RWPE1 (cell line): ENCODE data around the gene RFX6.

ENCODE experiments used
- CTCF ChIA-PET: fragments of 350-600 bp; sonication (Branson Sonifier 250); formaldehyde crosslinking; extraction: SDS; loops from one replicate; lab custom pipeline; 2021; lab: Yijun Ruan, JAX
- POLR2A ChIA-PET: fragments of 400-600 bp; formaldehyde crosslinking; extraction: SDS; loops from one replicate; lab custom pipeline; 2020; ENCODE audit warnings: antibody characterized with exemption; ENCODE audit not compliant: low non-redundant PET; lab: Yijun Ruan, JAX
- DNase-seq: peaks from one replicate; pipeline ENCODE4 v3.0.0; 2012; ENCODE audit warnings: low spot score
- H3K27ac ChIP-seq: fragments of 450-650 bp; 2 replicates; pipeline ENCODE4 v1.5.1; 2017
- CTCF ChIP-seq: fragments of 450-650 bp; conservative IDR thresholded peaks from 2 replicates; pipeline ENCODE4 v1.5.1; 2017; ENCODE audit warnings: low read depth, mild to moderate bottlenecking

The RFX6 gene

DNA sequence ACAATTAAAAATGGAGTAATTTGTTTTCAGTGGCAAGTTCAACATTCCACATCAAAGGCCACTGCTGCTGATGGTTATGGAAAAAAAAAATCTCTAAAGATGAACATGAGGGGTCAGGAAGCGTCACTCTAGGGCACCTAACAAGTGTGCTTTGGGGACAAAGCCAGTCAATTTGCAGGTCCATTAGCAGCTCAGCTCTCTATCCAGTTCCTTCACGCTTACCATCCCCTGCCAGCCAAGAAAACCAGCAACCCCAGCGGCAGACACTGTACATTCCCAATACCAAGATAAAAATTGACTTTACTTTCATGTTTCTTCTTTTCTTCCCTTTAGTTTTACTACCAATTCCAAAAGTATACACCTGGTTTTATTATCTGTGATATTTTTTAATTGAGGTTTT lies 10.1 kb downstream of the RFX6 start:
- H3K27ac ChIP-seq = no peak overlapping the region
- TF ChIP-seq CTCF = no peak
- POLR2A ChIA-PET = no interaction called here
- CTCF ChIA-PET = interaction anchor here (0.6 kb wide), 1 partner anchor 82 kb away, joined by 6 read pairs; no protein-coding TSS in a partner anchor
- DNase-seq = no peak

GRCh38 chr6:116887894-116888293 lies 10.9 kb downstream of the RFX6 start:
- ChIA-PET POLR2A (no interaction called here), CTCF (interaction anchor here (0.5 kb wide), 1 partner anchor 37 kb away, joined by 3 read pairs; no protein-coding TSS in a partner anchor)
- no peak overlapping the region for H3K27ac ChIP-seq
- no peak for TF ChIP-seq CTCF
- no peak for DNase-seq

DNA sequence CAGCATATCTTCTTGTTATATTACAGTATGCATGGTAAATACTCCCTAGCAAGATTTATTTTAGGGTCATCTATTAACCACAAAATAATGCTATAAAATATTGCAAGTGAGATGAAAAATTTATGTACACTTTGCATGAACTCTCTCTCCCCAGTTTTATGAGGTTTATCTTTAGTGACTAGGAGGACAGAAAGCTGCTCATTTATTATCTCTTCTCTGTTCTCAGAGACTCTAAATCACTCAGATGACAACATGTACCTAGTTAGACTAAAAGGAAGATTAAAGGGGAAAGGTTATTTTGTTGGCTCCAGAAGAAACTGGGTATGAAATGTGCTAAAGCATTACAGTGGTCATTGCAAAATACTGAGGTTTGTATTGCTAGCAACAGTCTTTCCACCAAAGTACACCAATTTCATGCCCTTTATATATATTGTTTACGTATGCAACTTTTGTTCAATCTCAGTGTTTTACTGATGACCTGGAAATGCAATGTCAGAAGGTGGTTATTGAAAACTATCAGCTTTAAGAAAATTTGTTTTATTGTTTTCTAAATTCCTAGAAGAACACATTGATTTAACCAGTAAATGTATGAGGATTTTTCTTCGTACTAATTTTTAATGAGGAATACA lies 11.8 kb downstream of the RFX6 start:
- CTCF ChIA-PET = no interaction called here
- no peak for TF ChIP-seq CTCF
- H3K27ac ChIP-seq = no peak overlapping the region
- POLR2A ChIA-PET = no interaction called here
- DNase-seq = no peak

DNA sequence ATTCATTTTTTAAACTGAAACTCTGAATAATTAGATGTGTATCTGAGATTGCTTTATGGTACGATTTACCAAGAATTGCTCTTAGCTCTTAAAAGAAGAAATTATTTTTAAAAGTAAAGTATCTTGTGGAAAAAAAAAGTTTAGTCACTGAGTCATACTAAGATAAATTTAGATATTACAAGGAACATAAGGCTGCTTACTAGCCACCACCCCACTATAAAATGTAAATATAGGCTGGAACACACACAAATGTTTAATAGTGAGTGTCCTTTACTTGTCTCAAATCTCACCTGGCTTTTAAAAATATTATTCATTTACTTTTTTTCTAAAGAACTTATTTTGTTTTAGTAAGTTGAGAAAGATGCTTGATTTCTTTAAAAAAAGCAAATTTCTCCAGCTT lies 17.6 kb downstream of the RFX6 start:
- POLR2A ChIA-PET = no interaction called here
- CTCF ChIA-PET = interaction anchor here (0.7 kb wide), 1 partner anchor 595 kb away, joined by 6 read pairs; no protein-coding TSS in a partner anchor
- H3K27ac ChIP-seq = no peak overlapping the region
- no peak for DNase-seq
- no peak for TF ChIP-seq CTCF

DNA sequence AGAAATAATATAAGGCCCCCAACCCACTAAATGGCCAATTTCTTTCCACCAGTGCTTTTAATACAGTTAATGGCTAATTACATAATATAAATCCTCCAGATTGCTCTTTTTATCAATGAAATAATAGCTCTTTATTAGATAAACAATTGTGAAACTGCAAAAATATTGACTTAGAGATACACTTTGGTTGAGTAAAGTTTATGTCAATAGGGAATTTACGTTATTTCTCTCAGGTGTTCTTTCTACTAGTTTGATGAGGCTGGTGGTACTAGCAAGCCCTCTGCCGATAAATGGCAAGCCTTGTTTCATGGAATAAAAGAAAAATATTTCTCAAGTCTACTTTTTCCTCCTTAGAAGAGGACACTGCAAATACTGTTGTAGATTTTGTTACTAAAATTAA lies 18.9 kb downstream of the RFX6 start:
- CTCF ChIA-PET = no interaction called here
- POLR2A ChIA-PET = no interaction called here

DNA sequence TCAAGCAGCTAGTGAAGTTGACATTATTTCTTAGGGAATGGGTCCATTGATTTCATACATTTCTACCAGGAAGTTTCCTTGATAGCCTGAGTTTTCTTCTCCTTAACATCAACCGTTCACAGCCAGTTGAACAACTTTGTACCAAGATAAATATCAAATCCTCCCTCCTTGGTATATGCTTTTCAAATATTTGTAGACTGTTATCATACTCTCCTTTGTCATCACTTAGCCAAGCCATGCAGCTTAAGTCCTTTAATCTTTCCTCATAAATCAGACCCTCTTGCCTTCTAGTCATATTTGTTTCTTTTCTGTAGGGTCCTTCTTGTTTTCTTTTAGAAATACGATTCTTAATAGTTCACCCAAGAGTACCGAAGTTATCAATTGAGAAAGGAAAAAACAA lies 25.6 kb downstream of the RFX6 start:
- no peak for TF ChIP-seq CTCF
- ChIA-PET CTCF (no interaction called here), POLR2A (no interaction called here)
- no peak overlapping the region for H3K27ac ChIP-seq
- DNase-seq = no peak

More for the DNA sequence above, 18.9 kb downstream of the RFX6 start:
- no peak for DNase-seq
- no peak for TF ChIP-seq CTCF
- no peak overlapping the region for H3K27ac ChIP-seq
